ENCODE results near the gene SMCO3.

GRCh38 chr12:14828892-14829291 is 14.9 kb upstream of the SMCO3 start:
- no peak for TF ChIP-seq CTCF (IDR thresholded peaks at IDR 0.05; ENCODE audit: low read depth, low read length, poor library complexity, severe bottlenecking)
- TF ChIP-seq EZH2phosphoT487 (IDR thresholded peaks at IDR 0.05; ENCODE audit: borderline replicate concordance, low read length) = no peak

All from DOHH2 (cell line).